T-helper 9 cell (primary cell): ENCODE data around the gene ORAI2.

Source experiments
- DNase-seq: peaks from one replicate; pipeline ENCODE4 v3.0.0-alpha.2; 2020

Gene ORAI2

GRCh38 chr7:102415685-102416225 lies 17.6 kb upstream of the ORAI2 start:
- peak; percentile 39 for DNase-seq

GRCh38 chr7:102416406-102416805 lies 17.0 kb upstream of the ORAI2 start:
- no peak for DNase-seq

- DNase-seq: no peak
These were observed 16.3 kb upstream of the ORAI2 start for GRCh38 chr7:102417105-102417504.

GRCh38 chr7:102418592-102418991 lies 14.8 kb upstream of the ORAI2 start:
- no peak for DNase-seq

GRCh38 chr7:102421706-102422240 lies 11.6 kb upstream of the ORAI2 start:
- DNase-seq: no peak

GRCh38 chr7:102424129-102424551 lies 9.2 kb upstream of the ORAI2 start:
- DNase-seq: no peak

GRCh38 chr7:102424787-102425218 lies 8.6 kb upstream of the ORAI2 start:
- no peak for DNase-seq

- DNase-seq: peak; percentile 80
These were observed 7.6 kb upstream of the ORAI2 start for GRCh38 chr7:102425639-102426267.

- DNase-seq: peak; percentile 47
These were observed 6.9 kb upstream of the ORAI2 start for GRCh38 chr7:102426268-102427018.

- no peak for DNase-seq
These were observed 6.4 kb upstream of the ORAI2 start for GRCh38 chr7:102427019-102427405.

- no peak for DNase-seq
These were observed 4.1 kb upstream of the ORAI2 start for GRCh38 chr7:102429141-102429899.

- DNase-seq: peak; percentile 60
These were observed 1.6 kb upstream of the ORAI2 start for GRCh38 chr7:102431617-102432298.

- DNase-seq: no peak
These were observed 745 bp upstream of the ORAI2 start for GRCh38 chr7:102432442-102433218.

- DNase-seq: peak; percentile 20
These were observed 688 bp downstream of the ORAI2 start for GRCh38 chr7:102434039-102434486.

- DNase-seq: no peak
These were observed 2.7 kb downstream of the ORAI2 start for GRCh38 chr7:102436118-102436517.

GRCh38 chr7:102439963-102440795 lies 6.8 kb downstream of the ORAI2 start:
- DNase-seq: no peak

GRCh38 chr7:102444961-102445673 lies 11.7 kb downstream of the ORAI2 start:
- no peak for DNase-seq

- no peak for DNase-seq
These were observed 12.3 kb downstream of the ORAI2 start for GRCh38 chr7:102445674-102446071.

GRCh38 chr7:102446387-102447156 lies 13.2 kb downstream of the ORAI2 start:
- no peak for DNase-seq
